C4-2B (cell line): Measurements from ENCODE around the gene GALM.

Experiments used
- H3K27ac ChIP-seq: fragments of 450-650 bp; 2 replicates; pipeline ENCODE4 v1.5.1; 2017
- ZFX ChIP-seq: fragments of 450-650 bp; IDR thresholded peaks from 2 replicates; pipeline ENCODE4 v1.6.1; 2017
- TF ChIP-seq, protein P1 (sequence below): fragments of 450-650 bp; conservative IDR thresholded peaks from 2 replicates; pipeline ENCODE4 v1.5.1; 2017; ENCODE audit warnings: mild to moderate bottlenecking

Gene GALM

DNA sequence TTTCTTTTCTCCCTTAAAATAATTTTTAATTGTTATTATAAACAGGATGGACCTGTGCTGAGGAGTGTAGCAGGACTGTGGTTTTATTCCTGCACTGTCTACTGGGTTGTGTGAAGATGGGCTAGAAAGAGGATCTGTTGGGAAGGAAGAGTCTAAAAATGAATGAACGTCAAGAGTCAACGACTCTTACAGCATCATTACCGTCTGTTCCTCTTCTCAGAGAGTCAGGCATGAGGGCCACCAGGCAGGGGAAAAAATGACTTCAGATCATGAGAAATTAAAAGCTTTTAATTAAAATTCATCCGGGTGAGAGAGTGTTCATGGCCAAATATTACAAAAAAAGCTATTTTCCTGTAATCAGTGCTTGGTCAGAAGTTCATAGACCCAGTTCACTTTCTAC is 52.7 kb downstream of the GALM start:
- TF ChIP-seq ZFX = no peak
- TF ChIP-seq, protein P1, sequence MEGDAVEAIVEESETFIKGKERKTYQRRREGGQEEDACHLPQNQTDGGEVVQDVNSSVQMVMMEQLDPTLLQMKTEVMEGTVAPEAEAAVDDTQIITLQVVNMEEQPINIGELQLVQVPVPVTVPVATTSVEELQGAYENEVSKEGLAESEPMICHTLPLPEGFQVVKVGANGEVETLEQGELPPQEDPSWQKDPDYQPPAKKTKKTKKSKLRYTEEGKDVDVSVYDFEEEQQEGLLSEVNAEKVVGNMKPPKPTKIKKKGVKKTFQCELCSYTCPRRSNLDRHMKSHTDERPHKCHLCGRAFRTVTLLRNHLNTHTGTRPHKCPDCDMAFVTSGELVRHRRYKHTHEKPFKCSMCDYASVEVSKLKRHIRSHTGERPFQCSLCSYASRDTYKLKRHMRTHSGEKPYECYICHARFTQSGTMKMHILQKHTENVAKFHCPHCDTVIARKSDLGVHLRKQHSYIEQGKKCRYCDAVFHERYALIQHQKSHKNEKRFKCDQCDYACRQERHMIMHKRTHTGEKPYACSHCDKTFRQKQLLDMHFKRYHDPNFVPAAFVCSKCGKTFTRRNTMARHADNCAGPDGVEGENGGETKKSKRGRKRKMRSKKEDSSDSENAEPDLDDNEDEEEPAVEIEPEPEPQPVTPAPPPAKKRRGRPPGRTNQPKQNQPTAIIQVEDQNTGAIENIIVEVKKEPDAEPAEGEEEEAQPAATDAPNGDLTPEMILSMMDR = no peak
- no peak overlapping the region for H3K27ac ChIP-seq

DNA sequence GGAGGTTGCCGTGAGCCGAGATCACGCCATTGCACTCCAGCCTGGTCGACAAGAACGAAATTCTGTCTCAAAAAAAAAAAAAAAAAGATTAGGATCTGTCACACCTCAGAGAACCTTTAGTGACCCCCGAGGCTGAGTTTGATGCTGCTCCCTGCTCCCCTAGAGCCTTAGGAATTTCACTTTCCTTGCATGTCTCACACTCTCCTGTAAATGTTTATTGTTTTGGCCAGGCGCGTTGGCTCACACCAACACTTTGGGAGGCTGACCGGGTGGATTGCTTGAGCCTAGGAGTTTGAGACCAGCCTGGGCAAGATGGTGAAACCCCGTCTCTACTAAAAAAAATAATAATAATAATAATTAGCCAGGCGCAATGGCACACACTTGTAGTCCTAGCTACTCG is 53.8 kb downstream of the GALM start:
- no peak overlapping the region for H3K27ac ChIP-seq
- no peak for TF ChIP-seq ZFX
- TF ChIP-seq, protein P1 = no peak

DNA sequence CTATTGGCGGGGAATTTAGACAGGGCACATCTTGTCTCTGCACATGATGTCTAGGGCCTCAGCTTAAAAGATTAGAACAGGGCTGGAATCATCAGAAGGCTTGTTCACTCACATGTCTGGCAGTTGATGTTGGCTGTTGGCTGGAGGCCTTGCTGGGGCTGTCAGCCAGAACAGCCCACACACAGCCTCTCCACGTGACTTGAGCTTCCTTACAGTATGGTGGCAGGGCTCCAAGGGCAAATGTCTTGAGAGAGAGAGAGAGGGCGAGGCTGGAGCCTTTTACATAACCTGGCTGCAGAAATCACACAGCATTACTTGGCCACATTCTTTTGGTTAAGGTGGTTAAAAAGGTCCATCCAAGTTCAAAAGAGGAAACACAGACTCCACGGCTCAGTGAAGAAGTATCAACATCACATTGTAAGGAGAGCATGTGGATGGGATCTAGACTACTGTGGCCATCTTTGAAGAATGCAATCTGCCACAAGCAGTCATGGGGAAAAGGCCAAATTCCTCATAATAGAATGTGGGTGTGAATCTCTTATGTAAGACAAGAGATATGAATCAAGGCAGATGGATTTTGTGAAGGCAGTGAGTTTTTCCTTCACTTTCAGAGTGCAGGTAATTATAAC is 54.8 kb downstream of the GALM start:
- H3K27ac ChIP-seq = 0 out of 2 replicates have a peak overlapping the region, but pooled peaks have one; percentile 6
- no peak for TF ChIP-seq ZFX
- TF ChIP-seq, protein P1 = no peak

GRCh38 chr2:38722271-38723061 is 56.6 kb downstream of the GALM start:
- TF ChIP-seq ZFX = no peak
- TF ChIP-seq, protein P1 = no peak
- H3K27ac ChIP-seq = no peak overlapping the region

DNA sequence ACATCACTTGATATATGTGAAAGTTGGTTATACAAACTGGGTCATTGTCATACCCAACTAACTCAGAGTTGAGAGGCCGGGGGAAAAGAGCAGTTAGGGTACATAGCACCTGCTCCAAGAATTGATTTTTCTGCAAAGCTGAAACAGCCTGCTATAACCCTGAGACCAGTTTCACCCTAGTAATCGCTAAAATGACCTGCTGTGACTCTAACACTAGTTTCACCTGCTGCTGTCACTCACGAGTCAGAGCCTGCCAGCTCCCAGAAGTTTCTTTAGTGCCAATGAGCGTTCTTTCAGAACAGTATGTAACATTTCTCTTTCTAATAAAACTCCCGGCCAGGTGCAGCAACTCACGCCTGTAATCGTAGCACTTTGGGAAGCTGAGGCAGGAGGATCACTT is 57.3 kb downstream of the GALM start:
- no peak overlapping the region for H3K27ac ChIP-seq
- TF ChIP-seq ZFX = no peak
- TF ChIP-seq, protein P1 = no peak

- H3K27ac ChIP-seq = no peak overlapping the region
- TF ChIP-seq, protein P1 = no peak
- TF ChIP-seq ZFX = no peak
These were observed 61.7 kb downstream of the GALM start for GRCh38 chr2:38727661-38728060.

GRCh38 chr2:38728694-38729093 is 62.8 kb downstream of the GALM start:
- no peak for TF ChIP-seq ZFX
- TF ChIP-seq, protein P1 = no peak

More at GRCh38 chr2:38728694-38729093, 62.8 kb downstream of the GALM start:
- no peak overlapping the region for H3K27ac ChIP-seq
